Heart left ventricle (tissue), 16 donors: ENCODE results near the gene A2M. TPM values are rescaled to one million over a fixed set of nuclear protein-coding genes. Genes with fewer than 3 reads are reported as not detected.
A peak's percentile ranks its signal among the peaks of the same experiment; 100 is the strongest.

Source experiments
- ATAC-seq, 4 donors: fragments of 200-7000 bp; cut with Tn5 transposase; one replicate each; pipeline ENCODE4 v1.9.1; 2020 to 2022; ENCODE audit warnings: moderate library complexity in 4 of 4, mild to moderate bottlenecking in 3 of 4, moderate number of reproducible peaks in 1 of 4
- DNase-seq, 5 donors: peaks; one replicate each; pipeline ENCODE4 v3.0.0-alpha.2; 2020
- H3K27ac ChIP-seq, 12 donors: fragments of 200-600 bp; sonication (generic) in 4 of 12; one replicate each; pipeline versions ENCODE4 v1.5.0 to v1.8.0; 2016 to 2022; ENCODE audit warnings: mild to moderate bottlenecking in 2 of 12
- H3K27me3 ChIP-seq, 9 donors: fragments of 200-600 bp; sonication (generic) in 2 of 9; one replicate each; pipeline versions ENCODE4 v1.5.1 to v1.8.0; 2016 to 2022; ENCODE audit warnings: mild to moderate bottlenecking in 3 of 9
- H3K36me3 ChIP-seq, 9 donors: fragments of 200-600 bp; sonication (generic) in 2 of 9; one replicate each; pipeline versions ENCODE4 v1.5.0 to v1.8.0; 2018 to 2022; ENCODE audit warnings: mild to moderate bottlenecking in 2 of 9
- H3K4me1 ChIP-seq, 12 donors: fragments of 200-600 bp; sonication (generic) in 4 of 12; one replicate each; pipeline versions ENCODE4 v1.5.0 to v1.8.0; 2016 to 2022; ENCODE audit warnings: mild to moderate bottlenecking in 3 of 12
- H3K4me3 ChIP-seq, 12 donors: fragments of 200-600 bp; sonication (generic) in 4 of 12; one replicate each; pipeline versions ENCODE4 v1.5.0 to v1.8.0; 2017 to 2022; ENCODE audit warnings: mild to moderate bottlenecking in 9 of 12, moderate library complexity in 4 of 12
- H3K9me3 ChIP-seq, 12 donors: fragments of 200-600 bp; sonication (generic) in 4 of 12; one replicate each; pipeline versions ENCODE4 v1.5.0 to v1.8.0; 2016 to 2022; ENCODE audit warnings: mild to moderate bottlenecking in 1 of 12
- POLR2A ChIP-seq, 2 donors: fragments of 450-650 bp; IDR thresholded peaks; one replicate each; pipeline ENCODE4 v1.6.1; 2017; ENCODE audit warnings: antibody characterized with exemption in 2 of 2, mild to moderate bottlenecking in 2 of 2, moderate library complexity in 2 of 2
- WGBS, 4 donors: extraction: QIAGEN DNeasy Blood & Tissue Kit in 2 of 4; methylation state at CpG; one replicate each; pipeline versions ENCODE4 v1.1.5 to v1.1.7; 2013 to 2018; 5-methylcytosine and 5-hydroxymethylcytosine counted together
- intact Hi-C, 10 donors: fragments of 100-400 bp; cut with DNase I; formaldehyde crosslinking; loops; one replicate each; pipeline versions ENCODE4 v1.11.1 to v1.14.2; 2022
- polyA plus RNA-seq, 2 donors: library from polyadenylated mRNA; stranded (reverse); fragments of 200-250 nt; gene quantifications; one replicate each; pipeline ENCODE4 v1.2.3, GENCODE V29; 2013
- total RNA-seq, 9 donors: library from RNA; depleted of rRNA in 2 of 9; stranded (reverse); fragments of >200 nt in 2 of 9; fragmentation: NEBNext Ultra II Directional in 3 of 9; extraction: Animal tissue kit (Norgen Biotek cat#: 25700) in 3 of 9; gene quantifications; one replicate each; pipeline versions ENCODE4 v1.1.0 to v1.2.4, GENCODE V29; 2016 to 2023
- TF ChIP-seq, protein P1 (sequence below), 12 donors: fragments of 200-600 bp; sonication (generic) in 4 of 12; IDR thresholded peaks; one replicate each; pipeline versions ENCODE4 v1.5.0 to v1.8.0; 2018 to 2022; ENCODE audit warnings: antibody characterized with exemption in 12 of 12, mild to moderate bottlenecking in 5 of 12
- donor health status: ischemic (EF 13 %, LVEDD 7.1; RV severe dilation, severe dysfunction).
- donor health status: healthy with polysubstance abuse.
- donor health status: DM: no; HTN: yes; CAD: no.
- donor health status: DM: no; HTN: no; CAD: no.
- donor health status: ischemic (EF 25% LVEDD 6.9; RV normal size, moderate dysfunction).
- donor health status: ischemic (EF 25% LVEDD 5.7; RV mildly dilated, moderate dysfunction).
- donor health status: healthy.
- donor health status: DM: yes; HTN: yes; CAD: no.
- donor health status: ischemic (EF 35%, LVEDD 5.7; RV mildly dilated, moderate dysfunction).
- donor health status: nonischemic (EF 11% LVEDD 7.7; RV severe dilation, severe dysfunction).
- donor health status: DM: yes; HTN: yes; CAD: no.
- donor health status: PGD.
- donor health status: ischemic (EF 29% LVEDD 5.4; RV normal size, mild dysfunction).
- donor health status: nonischemic (EF 23%, LVEDD 6.1; RV moderate dilation, normal function).

Gene A2M
- total and polyA plus RNA-seq, 11 donors, result 133 to 1,706 (median 385) TPM

DNA sequence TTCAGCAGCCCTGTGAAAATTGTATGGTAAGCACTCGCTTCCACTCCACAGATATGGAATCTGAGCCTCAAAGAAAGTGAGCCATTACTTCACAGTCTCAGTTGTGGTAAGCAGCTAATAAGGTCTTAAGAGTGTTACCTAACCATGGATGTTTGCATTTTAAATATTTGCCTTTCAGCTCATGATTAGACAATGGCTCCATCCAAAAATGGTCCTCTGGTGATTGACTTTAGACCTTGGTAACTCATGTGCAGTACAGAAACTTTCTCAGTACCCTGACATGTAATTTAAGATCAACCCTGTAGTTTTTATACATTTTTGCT, 1.8 kb downstream of the A2M start:
- Histone ChIP-seq H3K4me3 (peak overlapping the region; percentile 15 to 71 (median 64)), H3K36me3 (peaks cover 0 to 47% (median 44%) of the 10 kb centered on the region in 9 donors), H3K27ac (peak overlapping the region in 11 of 12 donors; percentile 23 to 90 (median 77)), H3K4me1 (peaks cover 5 to 79% (median 40%) of the 10 kb centered on the region in 12 donors), H3K27me3 (no peaks in the 10 kb centered on the region), H3K9me3 (no peaks in the 10 kb centered on the region)
- TF ChIP-seq, protein P1, sequence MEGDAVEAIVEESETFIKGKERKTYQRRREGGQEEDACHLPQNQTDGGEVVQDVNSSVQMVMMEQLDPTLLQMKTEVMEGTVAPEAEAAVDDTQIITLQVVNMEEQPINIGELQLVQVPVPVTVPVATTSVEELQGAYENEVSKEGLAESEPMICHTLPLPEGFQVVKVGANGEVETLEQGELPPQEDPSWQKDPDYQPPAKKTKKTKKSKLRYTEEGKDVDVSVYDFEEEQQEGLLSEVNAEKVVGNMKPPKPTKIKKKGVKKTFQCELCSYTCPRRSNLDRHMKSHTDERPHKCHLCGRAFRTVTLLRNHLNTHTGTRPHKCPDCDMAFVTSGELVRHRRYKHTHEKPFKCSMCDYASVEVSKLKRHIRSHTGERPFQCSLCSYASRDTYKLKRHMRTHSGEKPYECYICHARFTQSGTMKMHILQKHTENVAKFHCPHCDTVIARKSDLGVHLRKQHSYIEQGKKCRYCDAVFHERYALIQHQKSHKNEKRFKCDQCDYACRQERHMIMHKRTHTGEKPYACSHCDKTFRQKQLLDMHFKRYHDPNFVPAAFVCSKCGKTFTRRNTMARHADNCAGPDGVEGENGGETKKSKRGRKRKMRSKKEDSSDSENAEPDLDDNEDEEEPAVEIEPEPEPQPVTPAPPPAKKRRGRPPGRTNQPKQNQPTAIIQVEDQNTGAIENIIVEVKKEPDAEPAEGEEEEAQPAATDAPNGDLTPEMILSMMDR (IDR thresholded peaks at IDR 0.05), result no peak
- TF ChIP-seq POLR2A (IDR thresholded peaks at IDR 0.05), result no peak
- 48 to 76% (median 64%) methylated on average over 1 of the region's 1 CpG for WGBS, 4 donors
- intact Hi-C loops, result loop anchor here in 4 of 10 donors (2.0 to 10.0 kb wide), 4 partner anchors 42 to 131 kb away; no protein-coding TSS in a partner anchor
- DNase-seq (no peak), ATAC-seq (no peak)

DNA sequence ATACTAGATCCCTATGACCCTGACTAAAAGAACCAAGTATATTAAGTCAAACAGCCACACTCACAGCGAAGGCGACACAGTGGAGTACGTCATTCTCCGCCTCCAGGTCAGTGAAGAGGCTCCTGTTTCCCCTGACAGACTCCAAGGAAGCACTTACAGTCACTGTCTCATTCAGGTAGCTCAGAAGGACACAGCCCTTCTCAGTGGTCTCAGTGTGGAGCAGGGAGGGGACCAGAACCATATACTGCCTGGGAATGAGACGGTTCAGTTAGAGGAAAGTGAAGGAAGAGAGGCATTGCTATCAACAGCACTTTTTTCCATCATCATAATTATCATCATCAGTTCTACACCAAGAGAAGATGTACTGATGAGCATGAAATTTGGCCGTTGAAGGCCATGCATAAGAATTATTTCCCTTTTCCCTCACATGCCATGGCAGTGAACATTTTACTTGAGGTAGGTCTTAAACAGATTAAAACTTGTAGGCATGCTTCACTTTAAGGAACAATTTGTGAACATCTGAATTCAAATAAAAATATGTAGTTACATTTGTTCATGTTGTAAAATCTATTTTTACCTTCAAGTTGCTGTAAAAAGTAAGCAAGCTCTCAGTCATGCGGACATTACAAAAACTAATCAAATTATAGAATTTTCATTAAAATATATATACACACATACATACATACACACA, 2.3 kb downstream of the A2M start:
- ATAC-seq (no peak), DNase-seq (no peak)
- peak overlapping the region; percentile 15 to 71 (median 64) for H3K4me3 ChIP-seq
- no peaks in the 10 kb centered on the region for H3K27me3 ChIP-seq
- intact Hi-C loops, result loop anchor here in 3 of 10 donors (5.0 to 10.0 kb wide), 3 partner anchors 41 to 131 kb away; no protein-coding TSS in a partner anchor
- H3K27ac ChIP-seq, result peak overlapping the region in 11 of 12 donors; percentile 23 to 90 (median 77)
- peaks cover 0 to 52% (median 49%) of the 10 kb centered on the region in 9 donors for H3K36me3 ChIP-seq
- H3K4me1 ChIP-seq, result peaks cover 8 to 74% (median 39%) of the 10 kb centered on the region in 12 donors
- TF ChIP-seq, protein P1 (IDR thresholded peaks at IDR 0.05), result no peak
- no peak for TF ChIP-seq POLR2A (IDR thresholded peaks at IDR 0.05)
- 51 to 62% (median 55%) methylated on average over 7 of the region's 7 CpGs for WGBS, 4 donors
- H3K9me3 ChIP-seq, result no peaks in the 10 kb centered on the region

DNA sequence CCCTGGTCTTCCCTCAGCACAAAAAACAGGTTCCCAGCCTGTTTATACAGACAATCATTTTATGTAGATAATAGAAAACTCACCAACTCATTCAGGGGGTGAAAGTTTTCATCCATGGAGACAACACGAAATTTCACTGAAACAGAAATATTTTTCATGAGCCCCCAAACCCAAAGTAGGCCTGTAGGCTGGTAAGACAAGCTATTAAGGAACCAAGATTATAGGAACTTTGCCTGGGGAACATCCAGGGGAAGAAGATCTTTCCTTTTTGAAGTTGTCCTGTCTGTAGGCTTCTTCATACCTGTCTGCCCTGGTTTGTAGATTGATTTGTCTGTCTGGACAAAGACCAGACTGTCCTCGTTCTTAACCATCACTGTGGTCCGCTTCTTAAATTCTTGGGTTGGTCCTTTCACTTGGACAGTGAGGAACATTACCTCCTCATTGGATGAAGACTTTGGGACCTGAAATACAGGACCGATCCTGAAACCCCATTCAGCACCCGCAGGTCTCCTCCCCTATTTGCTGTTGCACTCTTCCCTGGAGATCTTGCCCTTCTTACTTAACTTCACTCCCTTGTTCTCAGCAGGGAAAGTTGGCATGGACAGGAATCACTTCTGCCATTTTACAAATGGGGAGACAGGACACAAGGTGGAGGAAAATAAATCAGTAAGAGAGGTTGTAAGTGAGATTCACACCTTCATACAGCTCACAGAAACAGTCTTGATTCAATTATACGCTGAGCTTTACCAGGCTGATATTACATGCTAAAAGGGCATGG, 3.5 kb downstream of the A2M start:
- no peak for TF ChIP-seq POLR2A (IDR thresholded peaks at IDR 0.05)
- TF ChIP-seq, protein P1 (IDR thresholded peaks at IDR 0.05), result no peak
- intact Hi-C loops, result loop anchor here in 3 of 10 donors (5.0 to 10.0 kb wide), 3 partner anchors 40 to 133 kb away; no protein-coding TSS in a partner anchor
- Histone ChIP-seq H3K27me3 (no peaks in the 10 kb centered on the region), H3K9me3 (no peaks in the 10 kb centered on the region), H3K4me1 (peaks cover 6 to 64% (median 28%) of the 10 kb centered on the region in 12 donors), H3K36me3 (peaks cover 0 to 63% (median 60%) of the 10 kb centered on the region in 9 donors), H3K4me3 (peak overlapping the region in 10 of 12 donors; percentile 48 to 71 (median 64)), H3K27ac (peak overlapping the region in 6 of 12 donors; percentile 4 to 89 (median 75))
- DNase-seq (no peak), ATAC-seq (no peak)
- 75 to 90% (median 87%) methylated on average over 6 of the region's 6 CpGs for WGBS, 4 donors

DNA sequence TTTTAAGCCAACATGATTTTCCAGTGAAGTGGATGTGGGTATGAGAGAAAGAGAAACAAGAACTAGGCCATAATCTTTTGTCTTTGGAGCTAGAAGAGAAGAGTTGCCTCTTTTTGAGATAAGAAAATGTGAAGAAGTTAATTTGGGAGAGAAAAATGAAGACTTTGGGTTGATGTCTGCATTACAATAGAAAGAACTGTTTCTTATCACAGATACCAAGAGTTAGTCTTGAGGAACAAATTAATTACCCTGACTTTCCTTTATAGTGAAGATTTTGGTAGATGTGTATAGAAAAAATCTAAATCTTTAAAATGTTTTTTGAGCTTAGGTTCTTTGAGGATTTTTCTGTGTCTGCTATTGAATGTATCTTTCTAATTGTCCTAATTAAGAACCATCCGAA, 4.2 kb downstream of the A2M start:
- Histone ChIP-seq H3K27me3 (no peaks in the 10 kb centered on the region), H3K9me3 (no peaks in the 10 kb centered on the region), H3K4me1 (peaks cover 0 to 59% (median 22%) of the 10 kb centered on the region in 12 donors), H3K27ac (peak overlapping the region in 2 of 12 donors; percentile 22 to 33), H3K36me3 (peaks cover 0 to 71% (median 68%) of the 10 kb centered on the region in 9 donors), H3K4me3 (peak overlapping the region in 8 of 12 donors; percentile 4 to 68 (median 61))
- WGBS, 4 donors, result 76 to 90% (median 81%) methylated on average over 1 of the region's 1 CpG
- TF ChIP-seq POLR2A (IDR thresholded peaks at IDR 0.05), result no peak
- TF ChIP-seq, protein P1 (IDR thresholded peaks at IDR 0.05), result no peak
- DNase-seq (no peak), ATAC-seq (no peak)
- intact Hi-C loops, result loop anchor here in 3 of 10 donors (5.0 to 10.0 kb wide), 3 partner anchors 39 to 133 kb away; no protein-coding TSS in a partner anchor
